Measurements from ENCODE around the gene CA11.

The CA11 gene

DNA sequence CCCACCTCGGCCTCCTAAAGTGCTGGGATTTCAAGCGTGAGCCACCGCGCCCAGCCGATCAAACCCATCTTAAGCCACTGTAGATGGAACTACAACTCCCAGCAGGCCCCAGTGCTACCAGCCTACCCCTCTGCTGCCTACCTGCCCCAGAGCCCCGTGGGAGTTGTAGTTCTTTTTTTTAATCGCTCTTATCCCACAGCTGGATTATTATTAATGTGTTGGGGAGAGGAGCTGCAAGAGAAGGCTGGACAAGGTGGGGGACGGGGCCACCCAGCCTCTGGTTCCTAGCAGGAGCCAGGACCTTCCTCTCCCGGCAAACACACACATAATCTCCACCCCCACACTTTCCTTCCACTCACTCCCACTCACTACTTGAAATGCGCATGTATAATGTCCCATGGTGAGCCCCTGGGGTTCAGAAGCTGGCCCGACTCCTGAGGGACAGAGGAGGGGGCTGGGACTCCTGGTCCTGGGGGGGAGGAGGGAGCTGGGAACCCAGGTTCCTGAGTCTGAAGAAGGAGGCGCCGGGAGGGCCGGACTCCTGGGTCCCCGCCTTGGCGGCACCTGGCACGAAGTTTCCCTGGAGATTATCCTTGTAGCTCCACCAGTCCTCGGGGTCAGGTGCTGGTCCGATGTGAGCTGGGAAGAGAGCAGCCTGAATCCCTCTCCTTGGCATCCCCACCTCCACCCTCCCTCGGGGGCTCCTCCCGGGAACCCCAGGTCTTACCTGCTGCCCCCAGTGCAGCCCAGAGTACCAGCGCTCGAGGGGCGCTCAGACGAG, 958 bp downstream of the CA11 start:
- H3K27me3 ChIP-seq (ENCODE audit: control insufficient read depth in 2 of 2, insufficient read depth in 2 of 2, low read length in 2 of 2): peaks cover 0 to 11% of the 10 kb centered on the region in 2 donors
- H3K4me3 ChIP-seq (ENCODE audit: low read length in 2 of 2): peak overlapping the region; percentile 53 to 64
- H3K4me1 ChIP-seq (ENCODE audit: control insufficient read depth in 2 of 2, insufficient read depth in 2 of 2, low read length in 2 of 2): peaks cover 8 to 16% of the 10 kb centered on the region in 2 donors
- H3K9me3 ChIP-seq (ENCODE audit: control insufficient read depth in 2 of 2, low read length in 2 of 2): no peaks in the 10 kb centered on the region
- H3K27ac ChIP-seq (ENCODE audit: low read depth in 2 of 2, low read length in 2 of 2): peak overlapping the region; percentile 52 to 75
- no peaks in the 10 kb centered on the region for H3K36me3 ChIP-seq (ENCODE audit: control insufficient read depth in 2 of 2, insufficient read depth in 2 of 2, low read length in 2 of 2)
- peak overlapping the region; percentile 43 to 59 for H3K9ac ChIP-seq (ENCODE audit: low read depth in 1 of 2, low read length in 2 of 2)

DNA sequence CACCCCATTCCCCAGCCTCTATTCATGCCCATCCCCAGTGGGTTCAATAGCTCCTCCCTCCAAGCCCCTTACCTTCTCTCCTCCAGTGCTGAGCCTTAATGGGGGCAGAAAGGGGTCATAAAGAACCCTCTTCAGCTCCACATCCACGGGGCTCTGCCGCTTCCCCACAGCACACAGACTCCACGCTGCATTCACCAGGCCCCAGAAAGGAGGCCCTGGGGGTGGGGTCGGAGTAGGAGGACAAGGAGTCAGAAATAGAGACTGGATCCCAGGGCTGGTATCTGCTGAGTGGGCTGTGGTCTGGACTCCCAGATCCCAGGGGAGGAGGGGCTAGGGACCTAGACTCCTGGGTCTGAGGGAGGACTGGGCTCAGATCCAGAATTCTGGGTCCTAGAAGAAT, 1.6 kb downstream of the CA11 start:
- no peak overlapping the region for H3K4me3 ChIP-seq (ENCODE audit: low read length in 2 of 2)

DNA sequence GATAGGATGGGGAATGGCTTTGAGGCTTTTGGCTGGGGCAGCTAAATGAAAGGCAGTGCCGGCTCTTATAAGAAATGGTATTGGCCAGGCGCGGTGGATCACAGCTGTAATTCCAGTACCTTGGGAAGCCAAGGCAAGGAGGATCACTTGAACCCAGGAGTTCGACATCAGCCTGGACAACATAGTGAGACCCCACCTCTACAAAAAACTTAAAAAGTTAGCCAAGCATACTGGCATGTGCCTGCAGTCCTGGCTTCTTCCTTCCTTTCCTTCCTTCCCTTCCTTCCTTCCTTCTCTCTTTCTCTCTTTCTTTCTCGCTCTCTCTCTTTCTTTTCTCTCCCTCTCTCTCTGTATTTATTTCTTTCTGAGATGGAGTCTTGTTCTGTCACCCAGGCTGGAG, 3.1 kb downstream of the CA11 start:
- H3K4me3 ChIP-seq (ENCODE audit: low read length in 2 of 2): no peak overlapping the region
- H3K36me3 ChIP-seq (ENCODE audit: control insufficient read depth in 2 of 2, insufficient read depth in 2 of 2, low read length in 2 of 2): no peaks in the 10 kb centered on the region
- no peaks in the 10 kb centered on the region for H3K9me3 ChIP-seq (ENCODE audit: control insufficient read depth in 2 of 2, low read length in 2 of 2)
- H3K4me1 ChIP-seq (ENCODE audit: control insufficient read depth in 2 of 2, insufficient read depth in 2 of 2, low read length in 2 of 2): peaks cover 17 to 25% of the 10 kb centered on the region in 2 donors
- no peak overlapping the region for H3K9ac ChIP-seq (ENCODE audit: low read depth in 1 of 2, low read length in 2 of 2)
- H3K27ac ChIP-seq (ENCODE audit: low read depth in 2 of 2, low read length in 2 of 2): no peak overlapping the region
- peaks cover 0 to 11% of the 10 kb centered on the region in 2 donors for H3K27me3 ChIP-seq (ENCODE audit: control insufficient read depth in 2 of 2, insufficient read depth in 2 of 2, low read length in 2 of 2)

More for the DNA sequence above, 1.6 kb downstream of the CA11 start:
- Histone ChIP-seq H3K27ac (ENCODE audit: low read depth in 2 of 2, low read length in 2 of 2) (no peak overlapping the region), H3K27me3 (ENCODE audit: control insufficient read depth in 2 of 2, insufficient read depth in 2 of 2, low read length in 2 of 2) (peaks cover 0 to 11% of the 10 kb centered on the region in 2 donors), H3K9me3 (ENCODE audit: control insufficient read depth in 2 of 2, low read length in 2 of 2) (no peaks in the 10 kb centered on the region), H3K36me3 (ENCODE audit: control insufficient read depth in 2 of 2, insufficient read depth in 2 of 2, low read length in 2 of 2) (no peaks in the 10 kb centered on the region), H3K9ac (ENCODE audit: low read depth in 1 of 2, low read length in 2 of 2) (no peak overlapping the region), H3K4me1 (ENCODE audit: control insufficient read depth in 2 of 2, insufficient read depth in 2 of 2, low read length in 2 of 2) (peaks cover 8 to 19% of the 10 kb centered on the region in 2 donors)

GRCh38 chr19:48641850-48642249, 4.1 kb downstream of the CA11 start:
- peaks cover 17 to 25% of the 10 kb centered on the region in 2 donors for H3K4me1 ChIP-seq (ENCODE audit: control insufficient read depth in 2 of 2, insufficient read depth in 2 of 2, low read length in 2 of 2)
- H3K27ac ChIP-seq (ENCODE audit: low read depth in 2 of 2, low read length in 2 of 2): no peak overlapping the region
- no peaks in the 10 kb centered on the region for H3K36me3 ChIP-seq (ENCODE audit: control insufficient read depth in 2 of 2, insufficient read depth in 2 of 2, low read length in 2 of 2)
- H3K9ac ChIP-seq (ENCODE audit: low read depth in 1 of 2, low read length in 2 of 2): no peak overlapping the region
- peaks cover 0 to 7% of the 10 kb centered on the region in 2 donors for H3K27me3 ChIP-seq (ENCODE audit: control insufficient read depth in 2 of 2, insufficient read depth in 2 of 2, low read length in 2 of 2)
- no peak overlapping the region for H3K4me3 ChIP-seq (ENCODE audit: low read length in 2 of 2)
- H3K9me3 ChIP-seq (ENCODE audit: control insufficient read depth in 2 of 2, low read length in 2 of 2): no peaks in the 10 kb centered on the region

DNA sequence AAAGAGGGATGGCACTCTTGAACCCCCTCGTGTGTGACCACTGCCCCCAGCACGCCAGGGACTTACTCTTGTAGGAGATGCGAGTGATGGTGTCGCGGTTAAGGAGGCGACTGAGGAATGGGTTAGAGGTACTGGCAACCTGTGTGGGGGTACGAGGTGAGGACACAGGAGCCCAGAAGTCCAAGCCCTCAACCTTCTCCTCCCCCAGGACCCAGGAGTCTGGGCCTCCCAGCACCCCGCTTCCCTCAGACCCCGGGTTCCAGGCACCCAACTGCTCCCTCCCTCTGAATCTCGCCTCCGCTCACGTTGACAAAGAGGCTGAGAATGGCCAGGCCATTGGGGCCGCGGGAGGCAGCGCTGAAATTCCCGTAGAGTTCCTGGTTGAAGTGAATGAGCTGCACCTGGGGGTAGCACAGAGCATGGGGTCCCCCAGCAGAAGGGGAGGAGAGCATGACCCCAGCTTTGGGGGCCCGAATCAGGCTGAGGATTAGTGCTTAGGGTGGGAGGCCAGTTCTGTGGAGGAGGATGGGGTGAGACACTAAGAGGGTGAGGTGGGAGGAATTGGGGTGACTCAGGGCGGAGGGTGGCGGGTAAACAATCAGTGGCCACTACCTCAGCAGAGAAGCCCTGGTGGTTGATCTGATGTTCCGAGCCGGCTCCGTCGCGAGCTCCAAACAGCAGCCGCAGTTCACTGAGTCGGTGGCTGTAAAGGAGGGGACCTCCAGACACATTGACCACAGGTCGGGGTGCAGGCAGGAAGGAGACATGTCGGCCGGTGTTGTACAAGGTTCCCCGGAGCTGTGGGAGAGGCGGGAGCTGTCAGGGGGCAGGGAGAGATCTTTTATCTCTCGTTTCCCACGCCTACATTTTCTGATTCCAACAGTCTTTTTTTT, 6.3 kb downstream of the CA11 start:
- no peak overlapping the region for H3K27ac ChIP-seq (ENCODE audit: low read depth in 2 of 2, low read length in 2 of 2)
- no peaks in the 10 kb centered on the region for H3K36me3 ChIP-seq (ENCODE audit: control insufficient read depth in 2 of 2, insufficient read depth in 2 of 2, low read length in 2 of 2)
- peak overlapping the region in 1 of 2 donors; percentile 1 for H3K9ac ChIP-seq (ENCODE audit: low read depth in 1 of 2, low read length in 2 of 2)
- peaks cover 15% of the 10 kb centered on the region in 2 donors for H3K4me1 ChIP-seq (ENCODE audit: control insufficient read depth in 2 of 2, insufficient read depth in 2 of 2, low read length in 2 of 2)
- H3K27me3 ChIP-seq (ENCODE audit: control insufficient read depth in 2 of 2, insufficient read depth in 2 of 2, low read length in 2 of 2): no peaks in the 10 kb centered on the region
- H3K9me3 ChIP-seq (ENCODE audit: control insufficient read depth in 2 of 2, low read length in 2 of 2): no peaks in the 10 kb centered on the region
- no peak overlapping the region for H3K4me3 ChIP-seq (ENCODE audit: low read length in 2 of 2)

GRCh38 chr19:48638831-48639381, 7.1 kb downstream of the CA11 start:
- peaks cover 21 to 22% of the 10 kb centered on the region in 2 donors for H3K4me1 ChIP-seq (ENCODE audit: control insufficient read depth in 2 of 2, insufficient read depth in 2 of 2, low read length in 2 of 2)
- no peaks in the 10 kb centered on the region for H3K36me3 ChIP-seq (ENCODE audit: control insufficient read depth in 2 of 2, insufficient read depth in 2 of 2, low read length in 2 of 2)
- no peaks in the 10 kb centered on the region for H3K9me3 ChIP-seq (ENCODE audit: control insufficient read depth in 2 of 2, low read length in 2 of 2)
- peak overlapping the region; percentile 25 to 89 for H3K4me3 ChIP-seq (ENCODE audit: low read length in 2 of 2)
- H3K27ac ChIP-seq (ENCODE audit: low read depth in 2 of 2, low read length in 2 of 2): peak overlapping the region; percentile 97 to 98
- no peaks in the 10 kb centered on the region for H3K27me3 ChIP-seq (ENCODE audit: control insufficient read depth in 2 of 2, insufficient read depth in 2 of 2, low read length in 2 of 2)
- peak overlapping the region; percentile 16 to 80 for H3K9ac ChIP-seq (ENCODE audit: low read depth in 1 of 2, low read length in 2 of 2)

DNA sequence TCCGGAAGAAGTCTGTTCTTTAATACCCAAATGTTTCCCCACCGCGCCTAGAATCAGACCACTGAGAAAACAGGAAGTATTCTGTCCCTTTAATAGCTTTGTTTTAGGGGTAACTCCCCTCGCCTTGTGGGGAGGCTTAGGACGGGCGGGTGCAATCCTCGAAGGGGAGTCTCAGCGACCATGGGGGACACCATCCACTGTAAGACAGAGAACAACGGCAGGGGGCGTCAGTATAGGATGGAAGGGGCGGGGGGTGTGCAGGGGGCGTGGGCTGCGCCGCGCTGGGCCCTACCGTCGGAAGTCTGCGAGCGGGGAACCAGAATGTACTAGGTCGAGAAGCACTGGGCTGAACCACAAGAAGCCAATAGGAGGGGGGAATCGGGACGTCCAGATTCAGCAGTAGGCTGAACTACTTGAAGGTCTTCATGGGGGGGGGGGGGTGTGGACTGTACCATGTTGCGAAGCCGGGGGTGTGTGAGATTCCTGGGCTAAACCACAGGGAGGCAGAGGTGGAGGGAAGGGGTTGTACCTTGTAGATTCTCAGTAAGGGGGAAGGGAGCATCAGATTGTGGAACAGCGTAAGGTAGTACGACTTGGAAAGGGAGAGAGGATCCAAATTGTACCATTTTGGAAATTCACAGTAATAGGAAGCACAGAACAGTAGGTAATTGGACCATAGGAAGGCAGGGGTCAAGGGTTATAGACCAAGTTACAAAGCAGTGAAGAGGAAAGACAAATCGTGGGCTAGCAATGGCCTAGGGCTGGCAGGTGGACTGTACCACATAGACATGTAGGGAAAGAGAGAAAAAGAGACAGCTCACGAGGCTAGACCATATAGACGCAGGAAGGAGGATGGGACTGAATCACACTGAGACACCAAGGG, 7.8 kb downstream of the CA11 start:
- Histone ChIP-seq H3K9me3 (ENCODE audit: control insufficient read depth in 2 of 2, low read length in 2 of 2) (no peaks in the 10 kb centered on the region), H3K4me1 (ENCODE audit: control insufficient read depth in 2 of 2, insufficient read depth in 2 of 2, low read length in 2 of 2) (peaks cover 28 to 29% of the 10 kb centered on the region in 2 donors), H3K4me3 (ENCODE audit: low read length in 2 of 2) (peak overlapping the region; percentile 86 to 89), H3K36me3 (ENCODE audit: control insufficient read depth in 2 of 2, insufficient read depth in 2 of 2, low read length in 2 of 2) (no peaks in the 10 kb centered on the region), H3K27me3 (ENCODE audit: control insufficient read depth in 2 of 2, insufficient read depth in 2 of 2, low read length in 2 of 2) (no peaks in the 10 kb centered on the region), H3K9ac (ENCODE audit: low read depth in 1 of 2, low read length in 2 of 2) (peak overlapping the region; percentile 85 to 87), H3K27ac (ENCODE audit: low read depth in 2 of 2, low read length in 2 of 2) (peak overlapping the region; percentile 97 to 98)

DNA sequence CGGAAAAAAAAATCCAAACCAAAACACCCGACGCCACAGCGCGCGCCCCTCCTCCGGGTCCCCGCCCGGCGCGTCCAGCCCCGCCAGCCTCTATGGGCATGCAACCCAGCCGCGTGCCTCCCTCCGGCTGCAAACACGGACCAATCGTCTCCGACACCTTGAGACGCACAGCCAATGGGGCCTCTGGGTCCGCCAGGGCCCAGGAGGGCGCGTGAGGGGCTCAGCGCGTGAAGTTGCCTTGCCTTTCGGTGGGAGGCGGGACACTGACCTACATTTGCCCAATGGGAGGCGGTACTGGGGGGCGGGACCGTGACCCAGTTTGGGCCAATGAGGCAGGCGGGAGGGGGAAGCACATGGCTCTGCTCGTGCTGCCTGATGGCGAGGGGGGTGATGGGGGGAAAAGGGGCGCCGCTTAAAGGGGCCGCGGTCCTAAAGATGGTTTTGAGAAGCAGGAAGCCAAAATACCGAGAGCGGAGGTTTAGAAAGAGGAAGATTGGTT, 8.5 kb downstream of the CA11 start:
- H3K4me3 ChIP-seq (ENCODE audit: low read length in 2 of 2): peak overlapping the region; percentile 86 to 89
- H3K9ac ChIP-seq (ENCODE audit: low read depth in 1 of 2, low read length in 2 of 2): peak overlapping the region; percentile 87
- H3K36me3 ChIP-seq (ENCODE audit: control insufficient read depth in 2 of 2, insufficient read depth in 2 of 2, low read length in 2 of 2): peaks cover 2 to 6% of the 10 kb centered on the region in 2 donors
- H3K27ac ChIP-seq (ENCODE audit: low read depth in 2 of 2, low read length in 2 of 2): peak overlapping the region; percentile 97 to 98
- peaks cover 35 to 36% of the 10 kb centered on the region in 2 donors for H3K4me1 ChIP-seq (ENCODE audit: control insufficient read depth in 2 of 2, insufficient read depth in 2 of 2, low read length in 2 of 2)
- H3K9me3 ChIP-seq (ENCODE audit: control insufficient read depth in 2 of 2, low read length in 2 of 2): no peaks in the 10 kb centered on the region
- H3K27me3 ChIP-seq (ENCODE audit: control insufficient read depth in 2 of 2, insufficient read depth in 2 of 2, low read length in 2 of 2): no peaks in the 10 kb centered on the region

GRCh38 chr19:48636859-48637448, 9.0 kb downstream of the CA11 start, which contains the start of gene DBP:
TSS of gene DBP (minus strand) at chr19:48637379. CDS start at chr19:48636994, 385 bp downstream.
- Histone ChIP-seq H3K9me3 (ENCODE audit: control insufficient read depth in 2 of 2, low read length in 2 of 2) (no peaks in the 10 kb centered on the region), H3K9ac (ENCODE audit: low read depth in 1 of 2, low read length in 2 of 2) (peak within 1 kb of the TSS; percentile 87), H3K27ac (ENCODE audit: low read depth in 2 of 2, low read length in 2 of 2) (peak within 1 kb of the TSS; percentile 97 to 98), H3K4me1 (ENCODE audit: control insufficient read depth in 2 of 2, insufficient read depth in 2 of 2, low read length in 2 of 2) (peaks cover 36 to 38% of the 10 kb centered on the region in 2 donors), H3K36me3 (ENCODE audit: control insufficient read depth in 2 of 2, insufficient read depth in 2 of 2, low read length in 2 of 2) (peaks cover 3 to 8% of the 10 kb centered on the region in 2 donors), H3K27me3 (ENCODE audit: control insufficient read depth in 2 of 2, insufficient read depth in 2 of 2, low read length in 2 of 2) (no peaks in the 10 kb centered on the region), H3K4me3 (ENCODE audit: low read length in 2 of 2) (peak within 1 kb of the TSS; percentile 86 to 89)
